Activated CD4-positive, CD25-positive, alpha-beta regulatory T cell (primary cell): Measurements from ENCODE around the gene ANKRD26.

Source experiments
- DNase-seq, 4 experiments: peaks; one replicate each; lab custom pipeline; 2025; lab: John Stamatoyannopoulos, UW

The ANKRD26 gene

GRCh38 chr10:27020243-27020642, 80.1 kb downstream of the ANKRD26 start:
- DNase-seq: no peak

GRCh38 chr10:27019827-27020226, 80.5 kb downstream of the ANKRD26 start:
- no peak for DNase-seq

GRCh38 chr10:26997610-26998009, 102.7 kb downstream of the ANKRD26 start:
- no peak for DNase-seq

- no peak for DNase-seq
These were observed 105.6 kb downstream of the ANKRD26 start for GRCh38 chr10:26994743-26995142.

GRCh38 chr10:26987851-26988250, 112.4 kb downstream of the ANKRD26 start:
- no peak for DNase-seq

- no peak for DNase-seq
These were observed 117.1 kb downstream of the ANKRD26 start for GRCh38 chr10:26983156-26983555.

GRCh38 chr10:26982058-26982457, 118.2 kb downstream of the ANKRD26 start:
- DNase-seq: no peak

GRCh38 chr10:26981232-26981824, 119.0 kb downstream of the ANKRD26 start:
- DNase-seq: no peak

- DNase-seq: no peak
These were observed 121.8 kb downstream of the ANKRD26 start for GRCh38 chr10:26978519-26978918.

GRCh38 chr10:26977635-26978034, 122.7 kb downstream of the ANKRD26 start:
- no peak for DNase-seq

GRCh38 chr10:26970667-26971066, 129.6 kb downstream of the ANKRD26 start:
- no peak for DNase-seq

GRCh38 chr10:26969145-26969926, 131.0 kb downstream of the ANKRD26 start:
- DNase-seq: no peak

- DNase-seq: no peak
These were observed 137.5 kb downstream of the ANKRD26 start for GRCh38 chr10:26962835-26963234.

GRCh38 chr10:26960308-26960707, 140.0 kb downstream of the ANKRD26 start:
- no peak for DNase-seq

- no peak for DNase-seq
These were observed 140.5 kb downstream of the ANKRD26 start for GRCh38 chr10:26959841-26960240.
